GM12878 (cell line): ENCODE data around the gene CDON. TPM values are rescaled to one million over a fixed set of nuclear protein-coding genes. Genes with fewer than 3 reads are reported as not detected.

Experiments used
- ATAC-seq: fragments of 200-7000 bp; cut with Tn5 transposase; 3 replicates; pipeline ENCODE4 v1.9.1; 2020; ENCODE audit warnings: mild to moderate bottlenecking, moderate library complexity
- BruUV-seq: library from RNA; stranded (reverse); fragments of 400-500 nt; replicated peaks from 2 replicates; lab custom pipeline; 2021; lab: Mats Ljungman, UMichigan
- CTCF ChIA-PET: fragments of 300-600 bp; sonication (Branson Sonifier 250); formaldehyde crosslinking; extraction: SDS; loops from one replicate; lab custom pipeline; 2021; ENCODE audit warnings: inconsistent platforms; lab: Yijun Ruan, JAX
- POLR2A ChIA-PET: fragments of 350-600 bp; formaldehyde crosslinking; extraction: SDS; loops from one replicate; lab custom pipeline; 2021; ENCODE audit warnings: inconsistent platforms; lab: Charles Lee
- RAD21 ChIA-PET: fragments of 300-600 bp; sonication (Branson Sonifier 250); formaldehyde crosslinking; loops from one replicate; lab custom pipeline; 2023; ENCODE audit warnings: antibody characterized with exemption; ENCODE audit not compliant: unreplicated experiment; lab: Charles Lee
- SMC1A ChIA-PET: fragments of 300-600 bp; sonication (Branson Sonifier 250); formaldehyde crosslinking; loops from one replicate; lab custom pipeline; 2023; ENCODE audit not compliant: unreplicated experiment, uncharacterized antibody; lab: Charles Lee
- DNase-seq: peaks from one replicate; pipeline ENCODE4 v3.0.0-alpha.2; 2011; ENCODE audit warnings: low read depth, low spot score
- FAIRE-seq: peaks from 3 replicates; lab custom pipeline; 2011; peaks lifted over from hg19 to GRCh38; lab: Jason Lieb, UNC
- H2AFZ ChIP-seq: 2 replicates; pipeline ENCODE4 v1.6.0; 2011; ENCODE audit warnings: low read depth, low read length, control low read depth; ENCODE audit not compliant: control insufficient read depth
- H3K27ac ChIP-seq: 2 replicates; pipeline ENCODE4 v1.5.1; 2011; ENCODE audit warnings: control low read depth; ENCODE audit not compliant: control insufficient read depth, insufficient read depth
- H3K27me3 ChIP-seq, 2 experiments: replicated peaks in 1 of 2; 2 replicates each; pipeline versions ENCODE4 v1.6.0 to v1.6.1; 2011; ENCODE audit warnings: low read length in 1 of 2; ENCODE audit not compliant: control insufficient read depth in 2 of 2, insufficient read depth in 2 of 2
- H3K36me3 ChIP-seq, 2 experiments: 2 replicates each; pipeline ENCODE4 v1.5.1; 2011; ENCODE audit warnings: low read length in 1 of 2; ENCODE audit not compliant: control insufficient read depth in 2 of 2, insufficient read depth in 2 of 2
- H3K4me1 ChIP-seq: 2 replicates; pipeline ENCODE4 v1.6.1; 2011; ENCODE audit warnings: mild to moderate bottlenecking, low read length, moderate library complexity, mixed read lengths; ENCODE audit not compliant: control insufficient read depth, insufficient read depth
- H3K4me2 ChIP-seq: 2 replicates; pipeline ENCODE4 v1.6.0; 2011; ENCODE audit warnings: control low read depth; ENCODE audit not compliant: control insufficient read depth, insufficient read depth
- H3K4me3 ChIP-seq: fragments of 200-600 bp; sonication (generic); 2 replicates; pipeline ENCODE4 v1.5.1; 2016
- H3K79me2 ChIP-seq: 2 replicates; pipeline ENCODE4 v1.6.0; 2011; ENCODE audit warnings: low read length; ENCODE audit not compliant: control insufficient read depth, insufficient read depth
- H3K9ac ChIP-seq: 2 replicates; pipeline ENCODE4 v1.8.0; 2011; ENCODE audit warnings: low read length, control low read depth, mixed read lengths; ENCODE audit not compliant: control insufficient read depth, insufficient read depth
- H3K9me3 ChIP-seq: replicated peaks from 3 replicates; pipeline ENCODE4 v1.5.1; 2011; ENCODE audit warnings: mild to moderate bottlenecking, low read length; ENCODE audit not compliant: control insufficient read depth, insufficient read depth
- H4K20me1 ChIP-seq: 2 replicates; pipeline ENCODE4 v1.6.0; 2011; ENCODE audit not compliant: control insufficient read depth, insufficient read depth
- BCL11A ChIP-seq: IDR thresholded peaks from 2 replicates; pipeline ENCODE4 v1.6.1; 2011; ENCODE audit warnings: low read depth, low read length
- BCLAF1 ChIP-seq: fragments of 450-650 bp; IDR thresholded peaks from 2 replicates; pipeline ENCODE4 v1.6.1; 2017; ENCODE audit warnings: antibody characterized with exemption, mild to moderate bottlenecking, moderate library complexity
- CBFB ChIP-seq: IDR thresholded peaks from 2 replicates; pipeline ENCODE4 v1.6.1; 2016; ENCODE audit warnings: antibody characterized with exemption, low read depth
- HDGF ChIP-seq: fragments of 450-650 bp; IDR thresholded peaks from 2 replicates; pipeline ENCODE4 v1.6.1; 2016; ENCODE audit warnings: antibody characterized with exemption
- POU2F2 ChIP-seq: IDR thresholded peaks from 3 replicates; pipeline ENCODE4 v1.6.1; 2011; ENCODE audit warnings: low read depth, mild to moderate bottlenecking, low read length, borderline replicate concordance
- RUNX3 ChIP-seq: IDR thresholded peaks from 2 replicates; pipeline ENCODE4 v1.6.1; 2012; ENCODE audit warnings: low read length, inconsistent platforms
- SREBF1 ChIP-seq: IDR thresholded peaks from 2 replicates; pipeline ENCODE4 v1.6.1; 2012; ENCODE audit warnings: mild to moderate bottlenecking, low read length
- SUPT20H ChIP-seq: IDR thresholded peaks from 2 replicates; pipeline ENCODE4 v1.6.1; 2011; ENCODE audit warnings: low read depth, mild to moderate bottlenecking, low read length, moderate library complexity, borderline replicate concordance; ENCODE audit not compliant: control insufficient read depth
- WGBS: methylation state at CpG from one replicate; pipeline ENCODE4 v1.1.6; 2016; ENCODE audit warnings: low lambda C conversion rate; ENCODE audit not compliant: insufficient replicate concordance, insufficient coverage; ENCODE audit errors: missing lambda C conversion rate; 5-methylcytosine and 5-hydroxymethylcytosine counted together
- in situ Hi-C: fragments of 300-500 bp; cut with MboI; formaldehyde crosslinking; loops from 9 replicates; pipeline ENCODE4 v1.14.3; 2018; ENCODE audit warnings: mixed read lengths
- intact Hi-C: fragments of 100-400 bp; cut with micrococcal nuclease; formaldehyde crosslinking; loops from one replicate; pipeline ENCODE4 v1.14.2; 2022; ENCODE audit not compliant: unreplicated experiment
- polyA plus RNA-seq, 11 experiments: library from polyadenylated mRNA; depleted of rRNA in 4 of 11; unstranded in 6 of 11; stranded (reverse) in 5 of 11; fragments of >200 nt; fragmentation: Nextera tagmentation in 4 of 11; fragmentation: Illumina TruSeq in 1 of 11; extraction: Ambion mirVana in 4 of 11; extraction: Trizol in 1 of 11; gene quantifications; 1 replicate in 1 of 11; 2 replicates in 10 of 11; pipeline versions ENCODE4 v1.2.1 to v1.2.3, GENCODE V29; 2011 to 2016; ENCODE audit warnings: inconsistent platforms in 2 of 11, missing spikeins in 2 of 11, low read depth in 1 of 11
- total RNA-seq, 4 experiments: library from RNA; depleted of rRNA in 3 of 4; stranded (reverse); fragments of >200 nt in 3 of 4; fragmentation: Illumina TruSeq in 1 of 4; extraction: Trizol in 1 of 4; gene quantifications; 2 replicates each; pipeline versions ENCODE4 v1.2.1 to v1.2.3, GENCODE V29; 2013 to 2021
- TF ChIP-seq, protein P1 (sequence below): fragments of 450-650 bp; IDR thresholded peaks from 2 replicates; pipeline ENCODE4 v1.6.1; 2017; ENCODE audit warnings: mild to moderate bottlenecking, low read depth, inconsistent platforms; ENCODE audit not compliant: poor library complexity, severe bottlenecking
- TF ChIP-seq, protein P2 (sequence below): IDR thresholded peaks from 2 replicates; pipeline ENCODE4 v1.6.1; 2012; ENCODE audit warnings: improper control_type of control experiment, low read depth, low read length; ENCODE audit not compliant: insufficient replicate concordance
- TF ChIP-seq, protein P3 (sequence below): fragments of 450-650 bp; conservative IDR thresholded peaks from 2 replicates; pipeline ENCODE4 v1.6.1; 2017; ENCODE audit warnings: mild to moderate bottlenecking, moderate library complexity

Gene CDON
- total and polyA plus RNA-seq, 10 of the 15 experiments (the other 5 are each of a cell fraction or from before 2014, with no cell fraction given): 0.07 to 4.2 (median 0.36) TPM

- H3K79me2 ChIP-seq: no peaks in the 10 kb centered on the region
- SMC1A ChIA-PET: interaction anchor here (0.8 to 2.2 kb wide), 3 partner anchors 11 to 904 kb away, joined by 3 to 7 read pairs (median 3); no protein-coding TSS in a partner anchor
- H3K9me3 ChIP-seq: no peaks in the 10 kb centered on the region
- H4K20me1 ChIP-seq: no peaks in the 10 kb centered on the region
- no peaks in the 10 kb centered on the region for H3K36me3 ChIP-seq
- CTCF ChIA-PET: interaction anchor here (1.0 to 1.1 kb wide), 2 partner anchors 9 to 11 kb away, joined by 3 to 4 read pairs; no protein-coding TSS in a partner anchor
- in situ Hi-C loops (no loop called here), intact Hi-C loops (no loop called here)
- POLR2A ChIA-PET: no interaction called here
- no peak overlapping the region for H3K27ac ChIP-seq
- no peak overlapping the region for H3K9ac ChIP-seq
- RAD21 ChIA-PET: interaction anchor here (1.0 kb wide), 1 partner anchor 11 kb away, joined by 4 read pairs; no protein-coding TSS in a partner anchor
- no peak for ATAC-seq
- DNase-seq: no peak
- WGBS: 51% methylated on average over 5 of the region's 5 CpGs
- no peaks in the 10 kb centered on the region for H3K4me1 ChIP-seq
- no peaks in the 10 kb centered on the region for H3K27me3 ChIP-seq
- BruUV-seq: no TSS peak
- FAIRE-seq: no peak
- H3K4me3 ChIP-seq: no peak overlapping the region
- no peak overlapping the region for H3K4me2 ChIP-seq
- no peak overlapping the region for H2AFZ ChIP-seq
- TF ChIP-seq POU2F2 (no peak), SUPT20H (no peak), HDGF (no peak), RUNX3 (no peak), BCL11A (no peak), SREBF1 (no peak), BCLAF1 (no peak), CBFB (no peak)
- TF ChIP-seq, protein P1, sequence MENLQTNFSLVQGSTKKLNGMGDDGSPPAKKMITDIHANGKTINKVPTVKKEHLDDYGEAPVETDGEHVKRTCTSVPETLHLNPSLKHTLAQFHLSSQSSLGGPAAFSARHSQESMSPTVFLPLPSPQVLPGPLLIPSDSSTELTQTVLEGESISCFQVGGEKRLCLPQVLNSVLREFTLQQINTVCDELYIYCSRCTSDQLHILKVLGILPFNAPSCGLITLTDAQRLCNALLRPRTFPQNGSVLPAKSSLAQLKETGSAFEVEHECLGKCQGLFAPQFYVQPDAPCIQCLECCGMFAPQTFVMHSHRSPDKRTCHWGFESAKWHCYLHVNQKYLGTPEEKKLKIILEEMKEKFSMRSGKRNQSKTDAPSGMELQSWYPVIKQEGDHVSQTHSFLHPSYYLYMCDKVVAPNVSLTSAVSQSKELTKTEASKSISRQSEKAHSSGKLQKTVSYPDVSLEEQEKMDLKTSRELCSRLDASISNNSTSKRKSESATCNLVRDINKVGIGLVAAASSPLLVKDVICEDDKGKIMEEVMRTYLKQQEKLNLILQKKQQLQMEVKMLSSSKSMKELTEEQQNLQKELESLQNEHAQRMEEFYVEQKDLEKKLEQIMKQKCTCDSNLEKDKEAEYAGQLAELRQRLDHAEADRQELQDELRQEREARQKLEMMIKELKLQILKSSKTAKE: no peak
- TF ChIP-seq, protein P2, sequence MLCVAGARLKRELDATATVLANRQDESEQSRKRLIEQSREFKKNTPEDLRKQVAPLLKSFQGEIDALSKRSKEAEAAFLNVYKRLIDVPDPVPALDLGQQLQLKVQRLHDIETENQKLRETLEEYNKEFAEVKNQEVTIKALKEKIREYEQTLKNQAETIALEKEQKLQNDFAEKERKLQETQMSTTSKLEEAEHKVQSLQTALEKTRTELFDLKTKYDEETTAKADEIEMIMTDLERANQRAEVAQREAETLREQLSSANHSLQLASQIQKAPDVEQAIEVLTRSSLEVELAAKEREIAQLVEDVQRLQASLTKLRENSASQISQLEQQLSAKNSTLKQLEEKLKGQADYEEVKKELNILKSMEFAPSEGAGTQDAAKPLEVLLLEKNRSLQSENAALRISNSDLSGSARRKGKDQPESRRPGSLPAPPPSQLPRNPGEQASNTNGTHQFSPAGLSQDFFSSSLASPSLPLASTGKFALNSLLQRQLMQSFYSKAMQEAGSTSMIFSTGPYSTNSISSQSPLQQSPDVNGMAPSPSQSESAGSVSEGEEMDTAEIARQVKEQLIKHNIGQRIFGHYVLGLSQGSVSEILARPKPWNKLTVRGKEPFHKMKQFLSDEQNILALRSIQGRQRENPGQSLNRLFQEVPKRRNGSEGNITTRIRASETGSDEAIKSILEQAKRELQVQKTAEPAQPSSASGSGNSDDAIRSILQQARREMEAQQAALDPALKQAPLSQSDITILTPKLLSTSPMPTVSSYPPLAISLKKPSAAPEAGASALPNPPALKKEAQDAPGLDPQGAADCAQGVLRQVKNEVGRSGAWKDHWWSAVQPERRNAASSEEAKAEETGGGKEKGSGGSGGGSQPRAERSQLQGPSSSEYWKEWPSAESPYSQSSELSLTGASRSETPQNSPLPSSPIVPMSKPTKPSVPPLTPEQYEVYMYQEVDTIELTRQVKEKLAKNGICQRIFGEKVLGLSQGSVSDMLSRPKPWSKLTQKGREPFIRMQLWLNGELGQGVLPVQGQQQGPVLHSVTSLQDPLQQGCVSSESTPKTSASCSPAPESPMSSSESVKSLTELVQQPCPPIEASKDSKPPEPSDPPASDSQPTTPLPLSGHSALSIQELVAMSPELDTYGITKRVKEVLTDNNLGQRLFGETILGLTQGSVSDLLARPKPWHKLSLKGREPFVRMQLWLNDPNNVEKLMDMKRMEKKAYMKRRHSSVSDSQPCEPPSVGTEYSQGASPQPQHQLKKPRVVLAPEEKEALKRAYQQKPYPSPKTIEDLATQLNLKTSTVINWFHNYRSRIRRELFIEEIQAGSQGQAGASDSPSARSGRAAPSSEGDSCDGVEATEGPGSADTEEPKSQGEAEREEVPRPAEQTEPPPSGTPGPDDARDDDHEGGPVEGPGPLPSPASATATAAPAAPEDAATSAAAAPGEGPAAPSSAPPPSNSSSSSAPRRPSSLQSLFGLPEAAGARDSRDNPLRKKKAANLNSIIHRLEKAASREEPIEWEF: no peak
- TF ChIP-seq, protein P3, sequence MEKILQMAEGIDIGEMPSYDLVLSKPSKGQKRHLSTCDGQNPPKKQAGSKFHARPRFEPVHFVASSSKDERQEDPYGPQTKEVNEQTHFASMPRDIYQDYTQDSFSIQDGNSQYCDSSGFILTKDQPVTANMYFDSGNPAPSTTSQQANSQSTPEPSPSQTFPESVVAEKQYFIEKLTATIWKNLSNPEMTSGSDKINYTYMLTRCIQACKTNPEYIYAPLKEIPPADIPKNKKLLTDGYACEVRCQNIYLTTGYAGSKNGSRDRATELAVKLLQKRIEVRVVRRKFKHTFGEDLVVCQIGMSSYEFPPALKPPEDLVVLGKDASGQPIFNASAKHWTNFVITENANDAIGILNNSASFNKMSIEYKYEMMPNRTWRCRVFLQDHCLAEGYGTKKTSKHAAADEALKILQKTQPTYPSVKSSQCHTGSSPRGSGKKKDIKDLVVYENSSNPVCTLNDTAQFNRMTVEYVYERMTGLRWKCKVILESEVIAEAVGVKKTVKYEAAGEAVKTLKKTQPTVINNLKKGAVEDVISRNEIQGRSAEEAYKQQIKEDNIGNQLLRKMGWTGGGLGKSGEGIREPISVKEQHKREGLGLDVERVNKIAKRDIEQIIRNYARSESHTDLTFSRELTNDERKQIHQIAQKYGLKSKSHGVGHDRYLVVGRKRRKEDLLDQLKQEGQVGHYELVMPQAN: no peak
These were observed 16.0 kb downstream of the CDON start for GRCh38 chr11:126046570-126047195.
